GM15510 (cell line): Measurements from ENCODE around the gene UBP1.

ENCODE experiments used
- POLR2A ChIP-seq: IDR thresholded peaks from 3 replicates; pipeline ENCODE4 v1.6.1; 2011; ENCODE audit warnings: borderline replicate concordance; ENCODE audit not compliant: insufficient read length; ENCODE audit errors: extremely low read depth

UBP1 gene, protein sequence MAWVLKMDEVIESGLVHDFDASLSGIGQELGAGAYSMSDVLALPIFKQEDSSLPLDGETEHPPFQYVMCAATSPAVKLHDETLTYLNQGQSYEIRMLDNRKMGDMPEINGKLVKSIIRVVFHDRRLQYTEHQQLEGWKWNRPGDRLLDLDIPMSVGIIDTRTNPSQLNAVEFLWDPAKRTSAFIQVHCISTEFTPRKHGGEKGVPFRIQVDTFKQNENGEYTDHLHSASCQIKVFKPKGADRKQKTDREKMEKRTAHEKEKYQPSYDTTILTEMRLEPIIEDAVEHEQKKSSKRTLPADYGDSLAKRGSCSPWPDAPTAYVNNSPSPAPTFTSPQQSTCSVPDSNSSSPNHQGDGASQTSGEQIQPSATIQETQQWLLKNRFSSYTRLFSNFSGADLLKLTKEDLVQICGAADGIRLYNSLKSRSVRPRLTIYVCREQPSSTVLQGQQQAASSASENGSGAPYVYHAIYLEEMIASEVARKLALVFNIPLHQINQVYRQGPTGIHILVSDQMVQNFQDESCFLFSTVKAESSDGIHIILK

DNA sequence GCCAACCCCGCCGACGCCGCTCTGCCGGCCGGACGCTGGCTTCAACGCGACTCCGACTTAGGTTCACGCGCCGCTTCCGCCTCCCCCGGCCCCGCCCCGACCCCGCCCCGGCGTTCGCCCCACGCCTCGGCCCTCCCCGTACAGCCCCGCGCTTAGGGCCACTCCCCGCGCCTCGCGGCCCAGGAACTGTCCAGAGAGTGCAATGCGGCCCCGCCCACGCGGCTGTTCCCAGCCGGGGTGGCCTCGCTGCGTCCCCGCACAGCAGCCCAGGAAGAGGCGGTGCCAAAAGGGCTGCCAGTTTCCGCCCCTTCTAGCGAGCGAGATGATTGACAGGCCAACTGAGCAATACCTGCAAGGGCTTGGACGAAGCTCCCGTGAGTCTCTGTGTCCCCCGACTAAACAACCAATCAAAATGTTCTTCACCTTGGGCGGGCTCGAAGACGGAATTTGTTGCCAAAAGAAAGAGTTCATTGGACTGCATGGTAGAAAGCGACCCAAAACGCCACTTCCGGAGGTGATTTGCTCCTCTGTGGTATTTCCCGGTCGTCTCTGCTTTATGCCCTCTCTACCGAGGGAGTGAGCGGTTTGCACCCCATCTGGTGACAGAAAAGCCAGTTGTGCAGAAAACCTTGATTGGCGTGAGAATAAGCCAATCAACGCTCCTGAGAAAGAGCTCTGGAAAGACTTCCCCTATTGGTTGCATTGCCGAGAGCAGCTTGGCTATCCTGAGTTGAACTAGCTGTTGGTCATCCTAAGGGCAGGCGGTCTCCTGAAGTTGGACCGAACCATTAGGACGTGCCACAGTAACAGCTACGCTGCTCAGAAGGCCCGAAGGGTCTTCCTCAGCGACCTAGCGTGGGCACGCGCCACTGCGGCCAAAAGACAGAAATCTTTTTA is at the start of gene UBP1:
UBP1 (minus strand) TSS at position 78 of the 897 bp plus-strand sequence. CDS start 557 bp downstream, outside the sequence.
- peak; percentile 98 for TF ChIP-seq POLR2A

DNA sequence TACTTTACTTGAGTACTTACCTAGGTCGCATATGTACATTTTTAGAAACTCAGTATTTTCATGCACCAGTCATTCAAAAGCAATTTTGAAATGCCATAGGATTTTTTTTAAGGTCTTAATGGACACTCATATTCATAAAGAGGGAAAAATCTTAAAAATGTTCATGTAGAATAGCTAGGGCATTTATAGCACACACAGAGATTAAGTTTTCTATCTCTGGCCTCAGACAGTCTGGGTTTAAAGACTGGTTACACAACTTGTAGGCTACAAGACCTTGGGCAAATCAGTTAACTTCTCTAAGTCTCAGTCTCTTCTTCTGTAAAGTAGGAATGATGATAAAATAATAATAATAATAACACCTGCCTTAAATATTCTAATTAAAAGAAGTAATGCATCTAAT is 48.5 kb upstream of the UBP1 start:
- no peak for TF ChIP-seq POLR2A

DNA sequence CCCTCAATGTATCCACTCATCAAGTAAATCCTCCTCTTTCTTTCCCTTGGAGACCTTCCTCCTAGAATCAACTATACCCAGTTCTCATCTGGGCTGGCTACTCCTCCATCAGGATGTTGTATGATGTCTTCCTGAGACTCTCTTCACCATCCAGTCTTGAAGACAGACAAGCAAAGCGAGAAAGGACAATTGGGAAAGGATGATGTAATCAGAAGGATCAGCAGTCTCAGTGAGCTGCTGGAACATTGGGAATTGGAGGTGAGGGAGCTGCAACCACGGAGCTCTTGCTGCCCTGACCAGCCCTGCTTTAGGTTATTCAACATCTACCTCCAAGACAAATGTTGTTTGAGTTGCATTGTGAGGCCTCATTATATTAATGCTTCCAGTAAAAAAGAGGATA is 48.0 kb upstream of the UBP1 start:
- no peak for TF ChIP-seq POLR2A

DNA sequence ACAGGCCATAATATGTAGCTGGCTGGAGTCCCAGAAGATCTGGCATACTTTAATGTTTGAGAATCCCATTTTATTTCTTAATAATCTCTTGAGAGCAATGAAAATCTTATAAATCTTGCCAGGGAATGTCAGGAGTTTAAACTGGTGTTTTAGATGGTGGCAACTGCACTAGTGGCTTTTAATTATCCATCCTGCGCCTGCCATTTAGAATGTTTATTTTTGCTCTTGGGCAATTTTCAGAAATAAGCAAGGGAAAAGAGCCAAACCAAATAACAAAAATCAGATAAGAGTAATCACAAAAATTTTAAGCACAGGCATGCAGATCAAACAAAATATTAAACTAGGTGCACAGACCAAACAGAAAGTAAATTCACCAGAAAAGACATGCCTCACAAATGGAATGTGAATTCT is 41.9 kb upstream of the UBP1 start:
- no peak for TF ChIP-seq POLR2A

DNA sequence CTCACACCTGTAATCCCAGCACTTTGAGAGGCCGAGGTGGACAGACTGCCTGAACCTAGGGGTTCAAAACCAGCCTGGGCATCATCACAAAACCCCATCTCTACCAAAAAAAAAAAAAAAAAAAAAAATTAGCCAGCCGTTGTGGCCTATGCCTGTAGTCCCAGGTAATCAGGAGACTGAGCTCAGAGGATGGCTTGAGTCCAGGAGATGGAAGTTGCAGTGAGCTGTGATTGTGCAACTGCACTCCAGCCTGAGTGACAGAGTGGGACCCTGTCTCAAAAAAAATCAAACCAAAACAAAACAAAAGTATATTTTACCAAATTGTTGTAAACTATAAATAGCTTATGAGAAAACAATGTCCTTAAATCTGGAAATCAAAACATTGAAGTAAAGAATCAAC is 34.7 kb upstream of the UBP1 start:
- no peak for TF ChIP-seq POLR2A

DNA sequence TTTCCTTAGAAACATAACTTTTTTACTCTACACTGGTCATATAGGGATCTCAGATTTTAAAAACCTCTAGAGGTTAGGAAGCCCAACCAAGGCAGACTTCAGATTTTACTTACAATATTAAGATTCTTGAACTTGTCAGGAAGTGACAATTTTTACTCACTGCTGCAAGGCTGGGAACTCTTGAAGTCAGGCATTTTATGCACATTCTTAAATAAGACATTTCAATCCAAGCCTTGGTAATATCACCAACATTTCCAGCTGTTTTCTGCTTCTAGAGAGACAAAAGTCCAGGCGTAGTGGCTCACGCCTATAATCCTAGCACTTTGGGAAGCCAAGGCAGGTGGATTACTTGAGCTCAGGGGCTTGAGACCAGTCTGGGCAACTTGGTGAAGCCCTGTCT is 33.6 kb upstream of the UBP1 start:
- TF ChIP-seq POLR2A, result no peak

DNA sequence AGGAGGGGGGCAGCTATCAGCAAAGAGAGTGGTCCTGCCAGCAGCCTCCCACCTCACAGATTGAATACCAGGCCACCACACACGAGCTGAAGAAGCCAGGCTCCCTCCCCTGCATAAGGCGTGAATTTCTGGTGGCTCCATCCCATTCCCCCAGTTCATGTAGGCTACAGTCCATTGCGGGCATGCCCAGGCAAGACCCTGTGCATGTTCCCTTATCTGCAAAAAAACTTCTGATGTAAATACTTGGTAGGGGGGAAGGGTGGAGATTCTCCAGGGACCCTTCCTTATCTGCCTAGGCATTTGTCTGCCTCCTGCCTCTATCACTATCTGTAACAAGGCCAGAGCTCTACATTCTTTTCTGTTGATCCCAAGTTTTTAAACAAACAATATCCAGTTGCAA is 27.6 kb upstream of the UBP1 start:
- no peak for TF ChIP-seq POLR2A

DNA sequence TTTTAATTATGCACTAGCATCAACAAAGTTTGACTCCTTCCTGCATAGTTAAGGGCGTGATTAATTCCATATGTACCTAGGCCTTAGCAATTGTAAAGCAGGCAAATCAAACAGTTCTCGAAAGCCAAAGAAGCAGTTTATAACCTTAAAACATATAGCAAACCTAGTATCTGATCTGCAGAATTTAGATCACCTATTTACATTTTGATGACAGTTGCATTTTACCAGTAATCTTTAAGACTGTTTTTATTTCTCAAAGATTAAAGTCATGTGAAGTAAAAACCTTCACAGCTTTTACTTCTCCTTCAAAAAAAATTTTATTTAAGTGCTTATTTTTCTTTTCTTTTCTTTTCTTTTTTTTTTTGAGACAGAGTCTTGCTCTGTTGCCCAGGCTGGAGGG is 20.9 kb upstream of the UBP1 start:
- no peak for TF ChIP-seq POLR2A

DNA sequence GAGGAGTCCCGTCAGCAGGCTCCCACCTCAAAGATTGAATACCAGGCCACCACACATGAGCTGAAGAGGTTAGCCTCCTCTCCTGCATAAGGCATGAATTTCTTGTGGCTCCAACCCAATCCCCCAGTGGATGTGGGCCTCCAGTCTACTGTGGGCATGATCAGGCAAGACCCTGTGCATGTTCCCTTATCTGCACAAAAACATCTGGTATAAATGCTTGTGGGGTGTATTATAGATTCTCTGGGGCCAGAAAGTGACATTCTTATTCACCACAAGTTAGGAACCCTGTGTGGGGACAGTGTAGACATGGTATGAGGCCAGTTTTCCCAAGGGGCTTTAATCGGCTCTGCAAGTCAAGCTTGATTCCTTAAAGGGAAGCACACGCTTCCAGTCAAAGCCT is 18.2 kb upstream of the UBP1 start:
- TF ChIP-seq POLR2A, result no peak

DNA sequence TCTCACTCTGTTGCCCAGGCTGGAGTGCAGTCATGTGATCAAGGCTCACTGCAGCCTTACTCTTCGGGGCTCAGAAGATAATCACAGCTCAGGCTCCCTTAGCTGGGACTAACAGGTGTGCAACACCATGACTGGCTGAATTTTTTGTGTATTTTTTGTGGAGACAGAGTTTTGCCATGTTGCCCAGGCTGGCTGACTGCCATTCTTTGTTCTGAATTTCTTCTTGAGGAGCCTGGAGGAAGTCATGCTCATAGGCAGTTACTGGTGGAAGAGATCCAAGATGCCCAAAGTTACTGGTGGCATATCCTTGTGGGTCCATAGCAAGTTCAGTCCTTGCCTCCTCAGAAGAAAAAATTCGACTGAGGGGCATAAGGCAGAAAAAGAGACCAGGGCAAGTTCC is 16.6 kb upstream of the UBP1 start:
- TF ChIP-seq POLR2A, result no peak

DNA sequence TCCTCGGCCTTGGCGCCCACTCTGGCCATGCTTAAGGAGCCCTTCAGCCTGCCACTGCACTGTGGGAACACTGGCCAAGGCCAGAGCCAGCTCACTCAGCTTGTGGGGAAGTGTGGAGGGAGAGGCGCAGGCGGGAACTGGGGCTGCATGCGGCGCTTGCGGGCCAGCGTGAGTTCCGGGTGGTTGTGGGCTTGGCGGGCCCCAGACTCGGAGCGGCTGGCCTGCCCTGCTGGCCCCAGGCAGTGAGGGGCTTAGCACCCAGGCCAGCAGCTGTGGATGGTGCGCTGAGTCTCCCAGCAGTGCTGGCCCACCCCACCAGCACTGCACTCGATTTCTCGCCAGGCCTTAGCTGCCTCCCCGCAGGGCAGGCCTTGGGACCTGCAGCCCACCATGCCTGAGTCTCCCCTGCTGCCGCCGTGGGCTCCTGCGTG is 13.1 kb upstream of the UBP1 start:
- no peak for TF ChIP-seq POLR2A

DNA sequence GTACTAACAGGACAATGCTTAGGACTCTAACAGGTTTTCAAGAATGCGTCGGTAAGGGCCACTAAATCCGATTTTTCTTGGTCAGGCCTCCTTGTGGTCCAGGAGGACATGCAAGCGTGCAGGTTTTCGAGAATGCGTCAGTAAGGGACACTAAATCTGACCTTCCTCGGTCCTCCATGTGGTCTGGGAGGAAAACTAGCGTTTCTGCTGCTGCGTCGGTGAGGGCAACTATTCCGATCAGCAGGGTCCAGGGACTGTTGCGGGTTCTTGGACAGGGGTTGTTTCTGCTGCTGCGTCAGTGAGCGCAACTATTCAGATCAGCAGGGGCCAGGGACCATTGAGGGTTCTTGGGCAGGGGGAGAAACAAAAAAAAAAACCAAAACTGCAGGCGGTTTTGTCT is 7.8 kb upstream of the UBP1 start:
- TF ChIP-seq POLR2A, result no peak

DNA sequence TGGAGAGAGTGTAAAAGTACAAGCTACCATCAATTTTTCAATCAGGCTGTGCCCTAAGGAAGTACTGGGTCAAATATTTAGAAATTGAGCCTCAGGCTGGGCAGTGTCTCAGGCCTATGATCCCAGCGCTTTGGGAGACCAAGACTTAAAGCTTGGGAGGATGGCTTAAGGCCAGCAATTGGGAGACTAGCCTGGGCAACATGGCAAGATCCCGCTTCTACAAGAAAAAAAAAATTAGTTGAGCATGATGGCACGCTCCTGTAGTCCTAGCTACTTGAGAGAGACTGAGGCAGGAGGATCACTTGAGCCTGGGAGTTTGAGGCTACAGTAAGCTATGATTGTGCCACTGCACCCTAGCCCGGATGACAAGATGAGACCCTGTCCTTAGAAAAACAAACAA is 2.0 kb upstream of the UBP1 start:
- no peak for TF ChIP-seq POLR2A

DNA sequence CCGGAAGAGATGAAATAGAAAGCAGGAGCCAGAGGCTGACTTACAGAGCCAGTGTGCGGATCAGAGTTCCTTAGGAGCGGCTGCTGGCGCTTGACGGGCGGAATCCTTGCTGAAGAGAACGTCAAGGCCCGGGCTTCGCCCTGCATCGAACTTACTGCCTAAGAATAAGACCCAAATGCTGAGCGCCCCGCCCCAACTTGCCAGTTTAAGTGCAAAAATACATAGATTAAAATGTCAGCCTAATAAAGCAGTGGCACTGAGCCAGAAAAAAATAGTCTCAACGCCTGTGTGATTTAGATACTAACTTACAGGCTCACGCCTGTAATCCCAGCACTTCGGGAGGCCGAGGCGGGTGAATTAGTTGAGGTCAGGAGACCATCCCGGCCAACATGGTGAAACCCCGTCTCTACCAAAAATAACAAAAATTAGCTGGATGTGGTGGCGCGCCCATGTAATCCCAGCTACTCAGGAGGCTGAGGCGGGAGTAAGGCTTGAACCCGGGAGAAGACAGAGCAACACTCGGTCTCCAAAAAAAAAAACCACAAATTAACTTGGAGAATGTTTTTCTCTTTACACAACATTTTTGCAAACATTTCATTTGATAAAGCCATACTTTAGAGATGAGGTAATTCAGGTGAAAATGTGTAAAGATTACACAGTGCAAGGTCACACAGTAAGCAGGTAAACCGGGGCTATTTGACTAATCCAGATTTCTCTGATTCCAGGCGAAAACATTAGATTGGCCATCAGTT is 1.2 kb upstream of the UBP1 start:
- TF ChIP-seq POLR2A, result no peak
